ENCODE results near the gene FAIM2. TPM values are rescaled to one million over a fixed set of nuclear protein-coding genes. Genes with fewer than 3 reads are reported as not detected.

The FAIM2 gene
- total and polyA plus RNA-seq, 9 of the 15 experiments (the other 6 are each of a cell fraction or from before 2014, with no cell fraction given) = 0.01 to 0.10 TPM; not detected in 7

DNA sequence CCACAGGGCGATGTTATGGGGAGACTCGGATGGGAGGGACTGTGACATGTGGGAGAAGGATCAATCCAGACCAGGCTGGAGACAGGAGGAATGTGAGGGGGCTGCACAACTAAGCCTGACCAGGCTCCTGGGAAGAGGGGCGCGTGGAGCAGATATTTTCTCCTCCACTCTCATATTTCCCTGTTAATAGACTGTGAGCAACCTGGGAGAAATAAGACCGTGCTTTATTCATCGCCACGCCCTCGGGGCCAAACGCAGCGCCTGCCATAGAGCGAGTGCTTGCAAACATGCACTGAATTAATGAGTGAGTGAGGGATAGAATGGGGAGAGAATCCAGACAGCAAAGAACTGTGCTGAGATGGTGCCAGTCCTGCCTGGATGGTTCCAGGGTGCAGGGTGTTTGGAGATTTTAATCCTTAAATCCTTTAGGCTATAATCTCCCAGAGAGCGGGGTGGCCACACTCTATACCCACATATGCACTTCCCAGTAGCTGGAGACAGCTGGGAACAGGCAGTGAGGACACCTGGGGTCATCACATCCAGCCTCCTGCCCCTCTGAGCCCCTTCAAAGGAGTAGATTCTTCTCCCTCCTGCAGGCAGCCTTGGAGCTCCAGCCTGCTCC is 13.6 kb upstream of the FAIM2 start (continued):
- TF ChIP-seq, protein P1, sequence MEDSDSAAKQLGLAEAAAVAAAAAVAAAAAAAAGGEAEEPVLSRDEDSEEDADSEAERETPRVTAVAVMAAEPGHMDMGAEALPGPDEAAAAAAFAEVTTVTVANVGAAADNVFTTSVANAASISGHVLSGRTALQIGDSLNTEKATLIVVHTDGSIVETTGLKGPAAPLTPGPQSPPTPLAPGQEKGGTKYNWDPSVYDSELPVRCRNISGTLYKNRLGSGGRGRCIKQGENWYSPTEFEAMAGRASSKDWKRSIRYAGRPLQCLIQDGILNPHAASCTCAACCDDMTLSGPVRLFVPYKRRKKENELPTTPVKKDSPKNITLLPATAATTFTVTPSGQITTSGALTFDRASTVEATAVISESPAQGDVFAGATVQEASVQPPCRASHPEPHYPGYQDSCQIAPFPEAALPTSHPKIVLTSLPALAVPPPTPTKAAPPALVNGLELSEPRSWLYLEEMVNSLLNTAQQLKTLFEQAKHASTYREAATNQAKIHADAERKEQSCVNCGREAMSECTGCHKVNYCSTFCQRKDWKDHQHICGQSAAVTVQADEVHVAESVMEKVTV (CRISPR knock-in tag; IDR thresholded peaks at IDR 0.05) = no peak
- TF ChIP-seq NR1H2 (CRISPR knock-in tag; IDR thresholded peaks at IDR 0.05) = no peak

DNA sequence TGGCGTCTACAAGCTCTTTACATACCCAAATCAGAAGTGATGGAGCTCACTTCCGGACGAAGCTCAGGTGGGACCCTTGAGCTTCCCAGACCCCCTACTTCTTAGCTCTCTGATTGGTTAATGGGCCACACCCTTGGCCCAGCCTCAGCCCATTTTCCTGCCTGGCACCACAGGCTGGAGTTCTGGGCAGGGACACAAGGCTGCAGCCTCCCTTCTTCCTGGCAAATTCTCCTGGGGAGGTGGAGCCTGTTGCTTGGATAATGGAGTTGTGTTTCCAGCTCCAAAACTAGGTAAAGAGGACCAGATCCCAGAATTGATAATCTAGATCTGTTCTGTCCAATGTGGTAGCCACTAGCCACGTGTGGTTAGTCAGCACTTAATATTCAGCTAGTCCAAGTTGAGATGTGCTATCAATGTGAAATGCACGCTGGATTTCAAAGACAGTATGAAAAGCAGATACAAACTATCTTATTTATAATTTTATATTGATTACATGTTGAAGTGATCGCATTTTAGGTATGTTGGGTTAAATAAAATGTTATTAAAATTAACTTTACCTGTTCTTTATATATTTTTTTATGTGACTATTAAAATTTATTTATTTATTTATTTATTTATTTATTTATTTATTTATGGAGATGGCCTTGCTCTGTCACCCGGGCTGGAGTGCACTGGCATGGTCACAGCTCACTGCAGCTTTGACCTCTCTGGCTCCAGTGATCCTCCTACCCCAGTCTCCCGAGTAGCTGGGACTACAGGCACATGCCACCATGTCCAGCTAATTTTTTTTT is 12.6 kb upstream of the FAIM2 start:
- H3K79me2 ChIP-seq (ENCODE audit: control insufficient read depth, insufficient read depth, low read length) = no peaks in the 10 kb centered on the region
- H3K27ac ChIP-seq (ENCODE audit: extremely low read depth, low read depth, low read length) = no peak overlapping the region
- CTCF ChIA-PET (ENCODE audit: low intra/inter-chr PET ratio) = no interaction called here
- DNase-seq (ENCODE audit: extremely low read depth in 1 of 4, low spot score in 3 of 4) (no peak), ATAC-seq (no peak), FAIRE-seq (no peak)
- no peak overlapping the region for H3K4me2 ChIP-seq (ENCODE audit: insufficient read depth, low read length)
- H3K9ac ChIP-seq (ENCODE audit: insufficient read depth in 1 of 2, low read depth in 2 of 2, low read length in 2 of 2) = no peak overlapping the region
- H3K27me3 ChIP-seq (ENCODE audit: control insufficient read depth in 2 of 2, insufficient read depth in 2 of 2, low read length in 2 of 2) = peaks cover 3 to 29% of the 10 kb centered on the region in 2 experiments
- H3K9me1 ChIP-seq (ENCODE audit: control insufficient read depth, insufficient read depth, low read length) = no peaks in the 10 kb centered on the region
- in situ Hi-C loops (cut with MboI) (no loop called here), intact Hi-C loops (cut with micrococcal nuclease) (no loop called here)
- no peak overlapping the region for H2AFZ ChIP-seq (ENCODE audit: low read depth, low read length)
- H3K36me3 ChIP-seq (ENCODE audit: control insufficient read depth, insufficient read depth, low read length) = no peaks in the 10 kb centered on the region
- no peak overlapping the region for H3K4me3 ChIP-seq
- H4K20me1 ChIP-seq (replicated peaks; ENCODE audit: control insufficient read depth, insufficient read depth, low read length) = no peaks in the 10 kb centered on the region
- 21% methylated on average over 8 of the region's 8 CpGs for WGBS (ENCODE audit: insufficient coverage, low coverage, missing lambda C conversion rate)
- no TSS peak for BruUV-seq (replicated peaks)
- POLR2A ChIA-PET = interaction anchor here (0.5 to 1.6 kb wide), 5 partner anchors 9 to 169 kb away, joined by 3 to 6 read pairs (median 3); partner anchors contain the start of gene SMARCD1
- H3K9me3 ChIP-seq (replicated peaks; ENCODE audit: control insufficient read depth, insufficient read depth, low read depth, low read length) = no peaks in the 10 kb centered on the region
- peaks cover 7 to 10% of the 10 kb centered on the region in 2 experiments; a peak in 4 of 5 replicates for H3K4me1 ChIP-seq (replicated peaks in 1 of 2; ENCODE audit: control insufficient read depth in 2 of 2, insufficient read depth in 2 of 2, low read length in 2 of 2)
- TF ChIP-seq, protein P2, sequence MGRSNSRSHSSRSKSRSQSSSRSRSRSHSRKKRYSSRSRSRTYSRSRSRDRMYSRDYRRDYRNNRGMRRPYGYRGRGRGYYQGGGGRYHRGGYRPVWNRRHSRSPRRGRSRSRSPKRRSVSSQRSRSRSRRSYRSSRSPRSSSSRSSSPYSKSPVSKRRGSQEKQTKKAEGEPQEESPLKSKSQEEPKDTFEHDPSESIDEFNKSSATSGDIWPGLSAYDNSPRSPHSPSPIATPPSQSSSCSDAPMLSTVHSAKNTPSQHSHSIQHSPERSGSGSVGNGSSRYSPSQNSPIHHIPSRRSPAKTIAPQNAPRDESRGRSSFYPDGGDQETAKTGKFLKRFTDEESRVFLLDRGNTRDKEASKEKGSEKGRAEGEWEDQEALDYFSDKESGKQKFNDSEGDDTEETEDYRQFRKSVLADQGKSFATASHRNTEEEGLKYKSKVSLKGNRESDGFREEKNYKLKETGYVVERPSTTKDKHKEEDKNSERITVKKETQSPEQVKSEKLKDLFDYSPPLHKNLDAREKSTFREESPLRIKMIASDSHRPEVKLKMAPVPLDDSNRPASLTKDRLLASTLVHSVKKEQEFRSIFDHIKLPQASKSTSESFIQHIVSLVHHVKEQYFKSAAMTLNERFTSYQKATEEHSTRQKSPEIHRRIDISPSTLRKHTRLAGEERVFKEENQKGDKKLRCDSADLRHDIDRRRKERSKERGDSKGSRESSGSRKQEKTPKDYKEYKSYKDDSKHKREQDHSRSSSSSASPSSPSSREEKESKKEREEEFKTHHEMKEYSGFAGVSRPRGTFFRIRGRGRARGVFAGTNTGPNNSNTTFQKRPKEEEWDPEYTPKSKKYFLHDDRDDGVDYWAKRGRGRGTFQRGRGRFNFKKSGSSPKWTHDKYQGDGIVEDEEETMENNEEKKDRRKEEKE (IDR thresholded peaks at IDR 0.05; ENCODE audit: borderline replicate concordance in 1 of 2, control insufficient read depth in 1 of 2, low read depth in 2 of 2, low read length in 1 of 2) = no peak
- TF ChIP-seq ZNF140 (CRISPR knock-in tag; IDR thresholded peaks at IDR 0.05) (no peak), NCOA1 (IDR thresholded peaks at IDR 0.05; ENCODE audit: low read depth) (no peak), ZNF589 (CRISPR knock-in tag; IDR thresholded peaks at IDR 0.05; ENCODE audit: low read depth) (no peak), ZBTB11 (CRISPR knock-in tag; IDR thresholded peaks at IDR 0.05) (no peak), MCM2 (IDR thresholded peaks at IDR 0.05; ENCODE audit: low read depth) (no peak), ZNF668 (CRISPR knock-in tag; IDR thresholded peaks at IDR 0.05) (no peak), JUNB (CRISPR knock-in tag; conservative IDR thresholded peaks at IDR 0.05) (no peak)
